ENCODE data around the gene SPATA20. TPM values are rescaled to one million over a fixed set of nuclear protein-coding genes. Genes with fewer than 3 reads are reported as not detected.

The SPATA20 gene
- total RNA-seq, 1 experiment from 2014 or later: 149 TPM

- Mint-ChIP-seq H3K36me3 (ENCODE audit: insufficient read depth, unreplicated experiment) (peaks cover 33% of the 10 kb centered on the region), H3K27me3 (ENCODE audit: insufficient read depth, unreplicated experiment) (no peaks in the 10 kb centered on the region), H3K9me3 (ENCODE audit: unreplicated experiment) (no peaks in the 10 kb centered on the region), H3K4me1 (ENCODE audit: low read depth, unreplicated experiment) (no peaks in the 10 kb centered on the region), H3K4me3 (ENCODE audit: unreplicated experiment) (no peak overlapping the region), H3K27ac (ENCODE audit: unreplicated experiment) (no peak overlapping the region)
- Histone ChIP-seq H3K4me3 (ENCODE audit: low read depth, low read length) (no peak overlapping the region), H3K36me3 (ENCODE audit: control insufficient read depth, insufficient read depth, low read length) (peaks cover 2% of the 10 kb centered on the region; the same call in 1 of the 2 replicates), H3K9me3 (no peaks in the 10 kb centered on the region), H3K4me1 (peaks cover 16% of the 10 kb centered on the region), H3K27me3 (replicated peaks; ENCODE audit: control insufficient read depth, insufficient read depth, low read length) (0 out of 2 replicates have a peak, but pooled peaks cover under 1% of the 10 kb centered on the region)
- CTCF ChIA-PET: interaction anchor here (2.1 to 2.2 kb wide), 2 partner anchors 14 to 69 kb away, joined by 8 read pairs; no protein-coding TSS in a partner anchor
- POLR2A ChIA-PET: no interaction called here
- intact Hi-C loops (cut with micrococcal nuclease; ENCODE audit: unreplicated experiment): loop anchor here (2.0 kb wide), 1 partner anchor 46 kb away; no protein-coding TSS in a partner anchor
- BruUV-seq (replicated peaks): no TSS peak
- TF ChIP-seq CTCF (IDR thresholded peaks at IDR 0.05; ENCODE audit: insufficient read depth in 1 of 2, low read depth in 1 of 2, low read length in 1 of 2, severe bottlenecking in 1 of 2, unreplicated experiment in 1 of 2): no peak
- DNase-seq: no peak
These were observed 9.8 kb downstream of the SPATA20 start for GRCh38 chr17:50556803-50557202.

GRCh38 chr17:50557630-50558029 lies 10.7 kb downstream of the SPATA20 start:
- no peaks in the 10 kb centered on the region for H3K4me1 Mint-ChIP-seq (ENCODE audit: low read depth, unreplicated experiment)
- no peak for DNase-seq
- Histone ChIP-seq H3K36me3 (ENCODE audit: control insufficient read depth, insufficient read depth, low read length) (no peaks in the 10 kb centered on the region), H3K4me3 (ENCODE audit: low read depth, low read length) (no peak overlapping the region), H3K4me1 (peaks cover 16% of the 10 kb centered on the region), H3K9me3 (no peaks in the 10 kb centered on the region), H3K27me3 (replicated peaks; ENCODE audit: control insufficient read depth, insufficient read depth, low read length) (peaks cover 4% of the 10 kb centered on the region)
- ChIA-PET POLR2A (no interaction called here), CTCF (interaction anchor here (2.2 kb wide), 1 partner anchor 15 kb away, joined by 8 read pairs; no protein-coding TSS in a partner anchor)
- BruUV-seq (replicated peaks): no TSS peak
- no peak overlapping the region for H3K27ac Mint-ChIP-seq (ENCODE audit: unreplicated experiment)
- H3K27me3 Mint-ChIP-seq (ENCODE audit: insufficient read depth, unreplicated experiment): peaks cover 6% of the 10 kb centered on the region
- TF ChIP-seq CTCF (IDR thresholded peaks at IDR 0.05; ENCODE audit: insufficient read depth in 1 of 2, low read depth in 1 of 2, low read length in 1 of 2, severe bottlenecking in 1 of 2, unreplicated experiment in 1 of 2): no peak
- no peak overlapping the region for H3K4me3 Mint-ChIP-seq (ENCODE audit: unreplicated experiment)
- peaks cover 27% of the 10 kb centered on the region for H3K36me3 Mint-ChIP-seq (ENCODE audit: insufficient read depth, unreplicated experiment)
- H3K9me3 Mint-ChIP-seq (ENCODE audit: unreplicated experiment): no peaks in the 10 kb centered on the region
- intact Hi-C loops (cut with micrococcal nuclease; ENCODE audit: unreplicated experiment): loop anchor here (2.0 kb wide), 1 partner anchor 45 kb away; no protein-coding TSS in a partner anchor

GRCh38 chr17:50558091-50558490 lies 11.1 kb downstream of the SPATA20 start:
- Mint-ChIP-seq H3K4me3 (ENCODE audit: unreplicated experiment) (peak overlapping the region; percentile 87), H3K27me3 (ENCODE audit: insufficient read depth, unreplicated experiment) (peaks cover 8% of the 10 kb centered on the region)
- POLR2A ChIA-PET: no interaction called here

More at GRCh38 chr17:50558091-50558490, 11.1 kb downstream of the SPATA20 start:
- BruUV-seq (replicated peaks): no TSS peak
- intact Hi-C loops (cut with micrococcal nuclease; ENCODE audit: unreplicated experiment): no loop called here
- H3K36me3 ChIP-seq (ENCODE audit: control insufficient read depth, insufficient read depth, low read length): no peaks in the 10 kb centered on the region
- CTCF ChIA-PET: interaction anchor here (2.2 kb wide), 1 partner anchor 16 kb away, joined by 8 read pairs; no protein-coding TSS in a partner anchor
- no peak overlapping the region for H3K4me3 ChIP-seq (ENCODE audit: low read depth, low read length)
- TF ChIP-seq CTCF (IDR thresholded peaks at IDR 0.05; ENCODE audit: insufficient read depth in 1 of 2, low read depth in 1 of 2, low read length in 1 of 2, severe bottlenecking in 1 of 2, unreplicated experiment in 1 of 2): no peak
- no peak for DNase-seq
- H3K27me3 ChIP-seq (replicated peaks; ENCODE audit: control insufficient read depth, insufficient read depth, low read length): peaks cover 7% of the 10 kb centered on the region
- Mint-ChIP-seq H3K4me1 (ENCODE audit: low read depth, unreplicated experiment) (no peaks in the 10 kb centered on the region), H3K36me3 (ENCODE audit: insufficient read depth, unreplicated experiment) (peaks cover 27% of the 10 kb centered on the region), H3K9me3 (ENCODE audit: unreplicated experiment) (no peaks in the 10 kb centered on the region), H3K27ac (ENCODE audit: unreplicated experiment) (no peak overlapping the region)
- H3K4me1 ChIP-seq: peaks cover 16% of the 10 kb centered on the region
- H3K9me3 ChIP-seq: no peaks in the 10 kb centered on the region
